NCI-H2227 (cell line): Measurements from ENCODE around the gene PRCP.

ENCODE experiments used
- DNase-seq: peaks from one replicate; lab custom pipeline; 2025; ENCODE audit not compliant: unreplicated experiment; lab: John Stamatoyannopoulos, UW

Gene PRCP

DNA sequence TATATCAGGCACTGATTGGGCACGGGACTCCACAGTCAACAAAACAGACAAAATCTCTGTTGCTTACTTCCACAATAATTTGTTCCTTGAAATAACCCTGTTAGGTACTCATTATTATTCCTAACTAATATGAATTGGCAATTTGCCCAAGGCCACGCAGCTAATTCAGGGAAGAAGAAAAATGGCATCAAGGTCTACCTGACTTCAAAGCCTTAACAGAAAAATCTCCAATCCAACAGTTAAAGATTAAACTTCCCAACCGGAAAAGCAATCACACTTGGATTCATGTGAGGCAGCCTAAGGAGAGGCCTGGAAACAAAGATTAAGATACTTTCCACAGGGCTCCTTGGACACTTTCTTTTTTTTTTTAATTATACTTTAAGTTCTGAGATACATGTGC, 68.9 kb downstream of the PRCP start:
- no peak for DNase-seq

DNA sequence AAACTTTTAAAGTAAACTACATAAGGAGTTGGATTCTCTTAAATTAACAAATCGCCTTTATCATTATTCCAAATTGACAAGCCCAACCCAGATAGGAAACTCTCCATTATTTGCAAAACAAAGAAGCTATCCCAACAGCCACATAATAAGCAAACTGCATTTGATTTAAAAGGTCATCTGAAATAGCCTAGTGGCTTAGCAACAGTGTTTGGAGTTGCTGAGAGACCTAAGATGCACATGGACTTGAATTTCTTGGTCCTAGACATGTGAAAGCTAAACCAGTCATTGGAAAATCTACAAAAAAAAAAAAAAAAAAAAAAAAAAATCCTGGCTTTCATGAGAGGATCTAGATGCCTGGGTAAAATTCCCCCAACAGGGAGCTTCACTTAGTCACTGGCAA, 69.5 kb downstream of the PRCP start:
- no peak for DNase-seq

DNA sequence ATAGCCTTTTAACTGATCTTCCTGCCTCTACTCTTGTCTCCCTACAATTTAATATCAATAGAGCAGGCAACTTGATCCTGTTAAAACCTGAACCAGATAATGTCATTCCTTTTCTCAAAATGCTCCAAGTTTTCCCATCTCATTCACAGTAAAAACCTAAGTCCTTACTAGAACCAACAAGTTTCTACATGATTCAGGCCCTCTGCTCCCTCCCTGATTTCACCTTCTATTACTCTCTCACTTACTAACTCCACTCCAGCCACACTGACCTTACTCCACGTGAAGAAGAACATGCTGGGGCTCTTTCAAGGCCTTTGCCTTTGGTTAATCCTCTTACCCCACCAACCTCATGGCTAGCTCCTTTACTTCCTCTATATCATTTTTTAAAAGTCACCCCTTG, 71.1 kb downstream of the PRCP start:
- no peak for DNase-seq

DNA sequence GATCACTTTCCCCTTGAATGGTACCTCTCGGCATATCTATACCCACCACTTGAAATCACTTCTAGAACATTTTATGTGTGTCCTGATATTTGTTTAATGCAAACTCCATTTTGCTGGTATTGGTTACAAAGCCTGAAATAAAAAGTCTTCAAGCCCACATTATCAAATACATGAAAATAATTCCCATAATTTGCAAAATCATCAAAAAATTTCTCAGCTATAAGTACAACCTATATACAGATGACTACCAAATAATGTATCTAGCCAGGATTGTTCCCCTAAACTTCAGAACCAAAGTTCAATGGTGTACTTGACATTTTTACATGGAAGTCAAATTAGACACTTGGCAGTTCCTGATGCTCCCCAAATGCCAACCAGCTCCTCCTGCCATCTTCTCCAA, 71.8 kb downstream of the PRCP start:
- DNase-seq, result no peak

- DNase-seq, result no peak
Measured at GRCh38 chr11:82826526-82826925, 73.7 kb downstream of the PRCP start.

DNA sequence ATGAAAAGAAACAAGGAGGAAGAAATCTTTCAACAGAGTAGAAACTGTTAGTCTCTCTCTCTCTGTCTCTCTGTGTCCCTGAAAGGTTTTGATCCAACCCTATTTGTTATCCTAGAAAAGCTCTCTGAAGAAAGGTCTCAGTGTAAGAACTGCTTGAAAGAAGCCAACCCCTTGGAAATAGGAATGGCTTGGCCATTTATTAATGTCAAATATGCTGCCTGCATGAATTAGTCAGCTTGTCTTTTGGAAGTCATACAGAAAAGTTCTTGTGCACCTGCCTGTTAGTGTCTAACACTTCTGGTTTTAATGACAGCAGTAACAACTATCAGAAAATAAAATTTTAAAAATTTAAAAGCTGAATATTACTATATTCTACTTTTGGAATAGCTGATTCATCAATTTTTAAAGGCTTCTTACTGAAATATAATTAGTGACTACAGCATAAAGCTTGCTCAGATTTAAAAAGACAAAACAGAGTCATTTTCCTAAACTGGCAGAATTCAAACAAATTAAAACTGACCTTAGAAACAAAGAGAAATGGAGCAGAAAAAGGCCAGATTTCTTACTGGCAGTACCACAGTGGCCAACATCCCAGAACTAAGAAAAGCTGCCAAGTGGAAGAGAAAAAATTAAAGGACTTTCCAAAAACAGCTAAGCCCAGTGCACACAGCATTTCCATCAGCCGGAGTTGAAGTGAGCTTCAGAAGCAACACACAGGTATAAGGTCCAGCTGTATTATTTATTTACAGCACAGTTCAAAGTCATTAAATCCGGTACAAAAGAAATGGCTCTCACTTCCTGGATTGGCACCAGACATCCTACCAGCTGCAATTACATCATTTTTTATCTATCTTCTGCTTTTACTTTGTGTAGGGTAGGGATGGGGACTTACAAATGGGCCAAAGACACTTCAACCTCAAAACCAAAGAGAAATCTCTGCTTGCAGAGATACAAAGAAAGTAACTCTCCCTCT, 76.3 kb downstream of the PRCP start:
- no peak for DNase-seq

DNA sequence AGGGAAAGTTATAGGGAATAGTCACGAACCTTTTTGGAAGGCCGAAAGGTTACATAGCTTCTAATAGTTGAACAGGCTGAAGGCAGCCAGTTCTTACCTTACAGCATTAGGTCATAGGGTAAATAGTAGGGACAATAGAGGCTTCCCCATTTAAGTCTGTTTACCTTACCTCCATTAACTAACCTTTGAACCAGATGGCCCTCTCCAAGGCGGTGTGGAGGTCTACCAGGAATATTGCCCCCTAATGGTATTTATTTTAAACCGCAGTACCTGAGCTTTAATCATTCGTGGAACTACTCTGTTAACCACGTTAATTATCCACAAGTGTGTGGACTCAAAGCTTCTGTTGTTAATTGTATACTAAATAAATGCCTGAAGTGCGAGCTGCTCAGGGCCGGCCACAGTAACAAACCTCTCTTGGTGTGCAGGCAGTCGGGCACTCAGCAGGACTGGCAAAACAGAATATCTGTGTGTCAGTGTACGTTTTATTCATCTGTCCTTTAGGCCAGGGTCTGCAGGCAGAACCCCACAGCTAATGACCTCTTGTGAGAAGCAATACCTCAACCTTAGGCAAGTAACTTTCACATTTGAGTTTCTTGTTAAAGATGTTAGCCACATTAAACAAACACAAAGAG, 81.7 kb downstream of the PRCP start:
- DNase-seq, result no peak

- DNase-seq, result no peak
Measured at GRCh38 chr11:82815406-82815805, 84.8 kb downstream of the PRCP start.

DNA sequence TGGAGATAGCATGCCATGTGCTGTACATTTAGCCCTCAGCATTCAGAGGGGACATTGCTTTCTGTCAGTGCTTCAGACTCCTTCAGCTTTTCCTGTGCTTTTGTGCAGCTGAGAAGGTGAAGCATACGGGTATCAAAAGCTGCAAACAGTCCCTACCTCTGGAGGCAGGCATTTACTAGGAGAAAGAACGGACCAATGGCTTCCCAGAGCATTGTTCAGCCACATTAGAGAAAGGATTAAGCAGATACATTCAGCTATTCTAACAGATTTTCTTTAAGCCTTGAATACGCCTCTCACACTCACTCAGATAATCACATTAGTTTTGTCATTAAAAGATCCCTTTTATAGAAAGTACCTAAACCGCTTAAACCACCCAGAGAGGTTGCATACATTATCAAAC, 85.9 kb downstream of the PRCP start:
- DNase-seq, result no peak

DNA sequence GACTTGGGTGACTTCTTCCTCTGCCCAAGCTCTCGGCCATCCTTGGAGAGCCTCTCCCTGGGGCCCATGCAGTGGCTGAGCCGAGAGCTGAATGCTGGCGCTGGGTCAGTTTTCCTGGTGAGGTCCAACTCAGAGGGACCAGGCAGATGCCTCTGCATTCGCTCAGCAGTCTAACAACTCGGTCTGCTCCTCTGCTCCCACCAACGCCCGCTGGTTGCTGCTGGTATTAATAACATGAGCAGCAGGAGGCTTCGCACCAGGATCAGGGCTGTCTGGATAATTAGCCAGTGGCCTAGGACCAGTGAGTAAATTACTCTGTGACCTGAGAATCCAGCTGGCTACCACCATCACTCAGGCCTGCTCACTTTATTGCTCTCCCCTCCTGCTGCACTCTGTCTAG, 88.9 kb downstream of the PRCP start:
- DNase-seq, result no peak

- DNase-seq, result no peak
Measured at GRCh38 chr11:82810738-82811137, 89.5 kb downstream of the PRCP start.

GRCh38 chr11:82810326-82810725, 89.9 kb downstream of the PRCP start:
- DNase-seq, result no peak

- no peak for DNase-seq
Measured at GRCh38 chr11:82807646-82808045, 92.6 kb downstream of the PRCP start.

- DNase-seq, result no peak
Measured at GRCh38 chr11:82802710-82803109, 97.5 kb downstream of the PRCP start.

DNA sequence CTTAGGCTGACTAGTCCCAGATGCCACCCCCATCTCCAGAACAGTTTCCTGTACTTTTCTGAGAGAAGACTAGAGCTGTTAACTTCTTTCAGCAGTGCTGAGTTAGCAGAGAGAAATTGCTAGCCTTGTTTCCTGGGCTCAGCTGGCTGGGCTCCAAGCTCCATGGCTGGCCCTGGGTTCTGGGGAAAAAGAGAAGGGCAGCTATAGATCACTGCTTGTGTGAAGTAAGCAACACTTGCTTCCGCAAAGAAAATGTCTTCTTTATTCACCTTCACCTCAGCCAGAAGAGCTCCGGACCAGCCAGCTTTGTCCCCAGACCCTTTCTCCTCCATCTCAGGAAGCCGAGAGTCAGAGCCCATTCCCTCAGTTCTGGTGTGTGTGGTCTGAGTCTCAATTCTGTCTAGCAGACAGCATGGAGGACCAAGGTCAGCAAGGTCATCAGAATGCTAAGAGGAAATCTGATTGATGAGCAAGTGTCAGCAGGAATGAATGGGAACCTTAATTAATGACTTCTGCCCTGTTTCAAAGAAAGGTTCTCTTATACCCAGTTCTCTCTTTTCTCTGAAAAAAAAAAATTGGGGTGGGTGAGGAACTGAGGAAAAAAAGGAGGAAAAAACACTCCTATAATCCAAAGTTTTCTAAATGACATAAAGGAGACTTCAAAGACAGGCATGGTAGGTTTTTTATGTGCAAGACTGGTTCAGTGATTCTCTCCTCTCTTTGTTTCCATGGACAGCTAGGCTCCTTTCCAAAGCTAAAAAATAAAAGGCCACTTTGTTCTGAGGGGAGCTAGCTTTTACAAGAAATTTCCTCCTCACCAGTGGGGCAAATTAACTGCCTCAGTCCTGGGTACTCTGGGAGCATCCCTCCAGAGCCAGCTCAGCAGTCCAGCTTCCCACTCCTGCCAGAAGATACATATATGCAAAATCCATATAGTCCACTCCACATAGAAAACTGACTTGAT, 103.0 kb downstream of the PRCP start:
- DNase-seq, result no peak

- no peak for DNase-seq
Measured at GRCh38 chr11:82794490-82794889, 105.7 kb downstream of the PRCP start.

DNA sequence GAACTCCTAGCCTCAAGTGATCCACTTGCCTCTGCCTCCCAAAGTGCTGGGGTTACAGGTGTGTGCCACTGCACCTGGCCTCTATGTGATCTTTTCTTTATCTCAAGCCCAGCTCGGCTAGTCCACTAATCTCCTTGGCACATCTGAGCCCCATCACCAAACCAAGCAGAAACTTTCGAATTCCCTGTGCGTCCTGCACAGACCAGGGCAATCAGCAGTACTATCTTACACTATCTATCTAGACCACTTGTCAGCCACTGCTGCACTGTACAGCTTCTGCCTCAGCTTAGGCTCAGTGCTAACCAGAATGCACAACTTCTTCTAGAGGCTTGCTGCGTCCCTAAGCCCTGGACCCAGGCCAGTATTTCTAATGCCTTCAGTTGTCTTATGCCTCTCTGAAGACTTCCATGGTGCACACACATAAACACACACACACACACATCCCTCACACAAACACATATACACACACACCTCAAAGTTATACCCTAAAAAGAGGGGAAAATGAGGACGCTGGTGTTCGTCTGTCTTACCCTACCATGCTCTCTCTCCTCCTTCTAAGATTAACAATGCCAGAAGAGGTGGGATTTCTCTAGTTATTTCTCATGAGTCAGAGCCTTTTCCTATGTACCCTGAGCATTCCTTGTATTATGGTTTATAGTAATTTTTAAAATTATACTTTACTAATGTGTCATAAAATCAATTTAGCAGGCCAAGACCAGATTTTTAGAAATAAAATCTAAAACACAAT, 107.2 kb downstream of the PRCP start:
- DNase-seq, result no peak

DNA sequence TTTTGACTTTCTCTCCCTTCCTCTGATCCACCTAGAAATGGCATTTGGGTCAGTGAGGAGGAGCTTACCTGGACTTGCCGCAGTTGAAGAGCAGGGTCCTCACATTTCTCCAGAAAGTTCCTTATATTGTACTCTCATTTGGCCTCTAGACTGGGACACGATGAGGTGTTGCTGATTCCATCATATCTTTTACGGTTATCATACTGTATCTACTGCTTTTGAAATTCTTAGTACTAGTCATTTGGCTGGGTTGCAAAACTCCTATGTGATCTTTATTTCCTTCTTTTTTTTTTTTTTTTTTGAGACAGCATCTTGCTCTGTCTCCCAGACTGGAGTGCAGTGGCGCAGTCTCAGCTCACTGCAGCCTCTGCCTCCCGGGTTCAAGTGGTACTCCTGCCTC, 107.9 kb downstream of the PRCP start:
- no peak for DNase-seq

- no peak for DNase-seq
Measured at GRCh38 chr11:82791779-82792178, 108.5 kb downstream of the PRCP start.

DNA sequence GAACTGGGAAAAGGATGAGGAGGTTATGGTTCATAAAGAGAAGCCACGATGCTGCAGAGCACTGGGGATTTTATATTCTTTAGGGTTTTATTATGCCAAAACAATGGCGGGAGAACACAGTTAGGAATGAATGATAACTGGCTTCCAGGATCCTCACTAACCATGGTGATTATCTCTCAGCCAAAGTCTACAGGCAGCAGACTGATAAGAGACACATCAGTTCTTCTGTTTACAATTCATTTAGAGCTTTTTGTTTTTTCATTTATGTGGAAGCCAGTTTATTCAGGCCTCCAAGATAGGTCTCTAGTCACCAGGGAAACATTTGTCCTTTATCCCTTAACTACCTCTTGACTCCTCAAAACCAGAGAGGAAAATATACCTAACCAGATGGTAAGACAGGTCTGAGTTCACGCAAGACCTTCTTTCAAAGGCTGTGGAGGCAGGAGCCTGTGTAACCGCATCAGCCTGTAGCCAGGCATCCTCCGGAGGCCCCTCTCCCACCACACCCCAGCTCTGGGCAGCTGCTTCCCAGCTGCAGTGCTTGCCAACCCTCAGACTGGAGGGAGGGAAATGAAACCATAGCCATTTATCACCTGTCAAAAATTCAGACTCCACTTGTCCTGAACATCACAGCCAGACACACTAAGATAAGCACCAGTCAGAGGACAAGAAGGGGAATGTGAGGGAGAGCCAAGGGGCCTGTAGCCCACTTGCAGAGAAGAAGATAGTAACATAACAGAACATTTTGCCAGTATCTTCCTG, 109.3 kb downstream of the PRCP start:
- DNase-seq, result no peak
